GM12878 (cell line): ENCODE results near the gene C21orf58. TPM values are rescaled to one million over a fixed set of nuclear protein-coding genes. Genes with fewer than 3 reads are reported as not detected.

ENCODE experiments used
- ATAC-seq: fragments of 200-7000 bp; cut with Tn5 transposase; 3 replicates; pipeline ENCODE4 v1.9.1; 2020; ENCODE audit warnings: mild to moderate bottlenecking, moderate library complexity
- BruUV-seq: library from RNA; stranded (reverse); fragments of 400-500 nt; replicated peaks from 2 replicates; lab custom pipeline; 2021; lab: Mats Ljungman, UMichigan
- CTCF ChIA-PET: fragments of 300-600 bp; sonication (Branson Sonifier 250); formaldehyde crosslinking; extraction: SDS; loops from one replicate; lab custom pipeline; 2021; ENCODE audit warnings: inconsistent platforms; lab: Yijun Ruan, JAX
- POLR2A ChIA-PET: fragments of 350-600 bp; formaldehyde crosslinking; extraction: SDS; loops from one replicate; lab custom pipeline; 2021; ENCODE audit warnings: inconsistent platforms; lab: Charles Lee
- RAD21 ChIA-PET: fragments of 300-600 bp; sonication (Branson Sonifier 250); formaldehyde crosslinking; loops from one replicate; lab custom pipeline; 2023; ENCODE audit warnings: antibody characterized with exemption; ENCODE audit not compliant: unreplicated experiment; lab: Charles Lee
- SMC1A ChIA-PET: fragments of 300-600 bp; sonication (Branson Sonifier 250); formaldehyde crosslinking; loops from one replicate; lab custom pipeline; 2023; ENCODE audit not compliant: unreplicated experiment, uncharacterized antibody; lab: Charles Lee
- DNase-seq: peaks from one replicate; pipeline ENCODE4 v3.0.0-alpha.2; 2011; ENCODE audit warnings: low read depth, low spot score
- FAIRE-seq: peaks from 3 replicates; lab custom pipeline; 2011; peaks lifted over from hg19 to GRCh38; lab: Jason Lieb, UNC
- H2AFZ ChIP-seq: 2 replicates; pipeline ENCODE4 v1.6.0; 2011; ENCODE audit warnings: low read depth, low read length, control low read depth; ENCODE audit not compliant: control insufficient read depth
- H3K27ac ChIP-seq: 2 replicates; pipeline ENCODE4 v1.5.1; 2011; ENCODE audit warnings: control low read depth; ENCODE audit not compliant: control insufficient read depth, insufficient read depth
- H3K27me3 ChIP-seq, 2 experiments: replicated peaks in 1 of 2; 2 replicates each; pipeline versions ENCODE4 v1.6.0 to v1.6.1; 2011; ENCODE audit warnings: low read length in 1 of 2; ENCODE audit not compliant: control insufficient read depth in 2 of 2, insufficient read depth in 2 of 2
- H3K36me3 ChIP-seq, 2 experiments: 2 replicates each; pipeline ENCODE4 v1.5.1; 2011; ENCODE audit warnings: low read length in 1 of 2; ENCODE audit not compliant: control insufficient read depth in 2 of 2, insufficient read depth in 2 of 2
- H3K4me1 ChIP-seq: 2 replicates; pipeline ENCODE4 v1.6.1; 2011; ENCODE audit warnings: mild to moderate bottlenecking, low read length, moderate library complexity, mixed read lengths; ENCODE audit not compliant: control insufficient read depth, insufficient read depth
- H3K4me2 ChIP-seq: 2 replicates; pipeline ENCODE4 v1.6.0; 2011; ENCODE audit warnings: control low read depth; ENCODE audit not compliant: control insufficient read depth, insufficient read depth
- H3K4me3 ChIP-seq: fragments of 200-600 bp; sonication (generic); 2 replicates; pipeline ENCODE4 v1.5.1; 2016
- H3K79me2 ChIP-seq: 2 replicates; pipeline ENCODE4 v1.6.0; 2011; ENCODE audit warnings: low read length; ENCODE audit not compliant: control insufficient read depth, insufficient read depth
- H3K9ac ChIP-seq: 2 replicates; pipeline ENCODE4 v1.8.0; 2011; ENCODE audit warnings: low read length, control low read depth, mixed read lengths; ENCODE audit not compliant: control insufficient read depth, insufficient read depth
- H3K9me3 ChIP-seq: replicated peaks from 3 replicates; pipeline ENCODE4 v1.5.1; 2011; ENCODE audit warnings: mild to moderate bottlenecking, low read length; ENCODE audit not compliant: control insufficient read depth, insufficient read depth
- H4K20me1 ChIP-seq: 2 replicates; pipeline ENCODE4 v1.6.0; 2011; ENCODE audit not compliant: control insufficient read depth, insufficient read depth
- ASH2L ChIP-seq: fragments of 300-600, 200-600 bp; sonication (generic); IDR thresholded peaks from 2 replicates; pipeline ENCODE4 v1.6.1; 2017; ENCODE audit warnings: low read depth, mild to moderate bottlenecking, borderline replicate concordance
- ATF7 ChIP-seq: fragments of 450-650 bp; IDR thresholded peaks from 2 replicates; pipeline ENCODE4 v1.6.1; 2016; ENCODE audit warnings: low read depth, mild to moderate bottlenecking
- BRCA1 ChIP-seq: IDR thresholded peaks from 2 replicates; pipeline ENCODE4 v1.6.1; 2011; ENCODE audit warnings: low read depth, low read length, improper control_type of control experiment
- CHD1 ChIP-seq: IDR thresholded peaks from 2 replicates; pipeline ENCODE4 v1.6.1; 2012; ENCODE audit warnings: low read depth, low read length, improper control_type of control experiment
- HDAC6 ChIP-seq: fragments of 200-600 bp; sonication (generic); IDR thresholded peaks from one replicate; pipeline ENCODE4 v1.8.0; 2017; ENCODE audit warnings: antibody characterized with exemption; ENCODE audit not compliant: unreplicated experiment
- IRF4 ChIP-seq: IDR thresholded peaks from 2 replicates; pipeline ENCODE4 v1.6.1; 2011; ENCODE audit warnings: low read depth, low read length
- JUNB ChIP-seq: IDR thresholded peaks from 2 replicates; pipeline ENCODE4 v1.6.1; 2016; ENCODE audit warnings: antibody characterized with exemption, mild to moderate bottlenecking
- KLF5 ChIP-seq: fragments of 450-650 bp; IDR thresholded peaks from 2 replicates; pipeline ENCODE4 v1.6.1; 2014; ENCODE audit warnings: mild to moderate bottlenecking; ENCODE audit not compliant: partially characterized antibody
- MEF2A ChIP-seq: IDR thresholded peaks from 2 replicates; pipeline ENCODE4 v1.6.1; 2011; ENCODE audit warnings: low read depth, mild to moderate bottlenecking, low read length, moderate library complexity; ENCODE audit not compliant: insufficient read depth
- NFXL1 ChIP-seq: fragments of 450-650 bp; IDR thresholded peaks from 2 replicates; pipeline ENCODE4 v1.6.1; 2017; ENCODE audit warnings: antibody characterized with exemption, mild to moderate bottlenecking, borderline replicate concordance
- RAD21 ChIP-seq: IDR thresholded peaks from 2 replicates; pipeline ENCODE4 v1.6.1; 2011; ENCODE audit warnings: mild to moderate bottlenecking, low read depth, low read length, moderate library complexity; ENCODE audit not compliant: insufficient read depth
- SP1 ChIP-seq: IDR thresholded peaks from one replicate; pipeline ENCODE4 v1.6.1; 2011; ENCODE audit warnings: low read depth, low read length
- SUPT20H ChIP-seq: IDR thresholded peaks from 2 replicates; pipeline ENCODE4 v1.6.1; 2011; ENCODE audit warnings: low read depth, mild to moderate bottlenecking, low read length, moderate library complexity, borderline replicate concordance; ENCODE audit not compliant: control insufficient read depth
- TCF7 ChIP-seq: IDR thresholded peaks from 2 replicates; pipeline ENCODE4 v1.6.1; 2014; ENCODE audit warnings: antibody characterized with exemption, borderline replicate concordance
- YY1 ChIP-seq: IDR thresholded peaks from 2 replicates; pipeline ENCODE4 v1.6.1; 2011; ENCODE audit warnings: low read depth, mild to moderate bottlenecking, low read length
- ZNF622 ChIP-seq: fragments of 450-650 bp; IDR thresholded peaks from 2 replicates; pipeline ENCODE4 v1.6.1; 2017; ENCODE audit warnings: mild to moderate bottlenecking, inconsistent platforms
- WGBS: methylation state at CpG from one replicate; pipeline ENCODE4 v1.1.6; 2016; ENCODE audit warnings: low lambda C conversion rate; ENCODE audit not compliant: insufficient replicate concordance, insufficient coverage; ENCODE audit errors: missing lambda C conversion rate; 5-methylcytosine and 5-hydroxymethylcytosine counted together
- in situ Hi-C: fragments of 300-500 bp; cut with MboI; formaldehyde crosslinking; loops from 9 replicates; pipeline ENCODE4 v1.14.3; 2018; ENCODE audit warnings: mixed read lengths
- intact Hi-C: fragments of 100-400 bp; cut with micrococcal nuclease; formaldehyde crosslinking; loops from one replicate; pipeline ENCODE4 v1.14.2; 2022; ENCODE audit not compliant: unreplicated experiment
- polyA plus RNA-seq, 11 experiments: library from polyadenylated mRNA; depleted of rRNA in 4 of 11; unstranded in 6 of 11; stranded (reverse) in 5 of 11; fragments of >200 nt; fragmentation: Nextera tagmentation in 4 of 11; fragmentation: Illumina TruSeq in 1 of 11; extraction: Ambion mirVana in 4 of 11; extraction: Trizol in 1 of 11; gene quantifications; 1 replicate in 1 of 11; 2 replicates in 10 of 11; pipeline versions ENCODE4 v1.2.1 to v1.2.3, GENCODE V29; 2011 to 2016; ENCODE audit warnings: inconsistent platforms in 2 of 11, missing spikeins in 2 of 11, low read depth in 1 of 11
- total RNA-seq, 4 experiments: library from RNA; depleted of rRNA in 3 of 4; stranded (reverse); fragments of >200 nt in 3 of 4; fragmentation: Illumina TruSeq in 1 of 4; extraction: Trizol in 1 of 4; gene quantifications; 2 replicates each; pipeline versions ENCODE4 v1.2.1 to v1.2.3, GENCODE V29; 2013 to 2021
- TF ChIP-seq, protein P1 (sequence below): fragments of 450-650 bp; IDR thresholded peaks from 2 replicates; pipeline ENCODE4 v1.6.1; 2018; ENCODE audit warnings: mild to moderate bottlenecking, low read depth, moderate library complexity; ENCODE audit not compliant: partially characterized antibody
- TF ChIP-seq, protein P2 (sequence below): fragments of 450-650 bp; IDR thresholded peaks from 2 replicates; pipeline ENCODE4 v1.6.1; 2017; ENCODE audit warnings: low read depth, mild to moderate bottlenecking, moderate library complexity
- TF ChIP-seq, protein P3 (sequence below): IDR thresholded peaks from 2 replicates; pipeline ENCODE4 v1.6.1; 2011; ENCODE audit warnings: low read depth, low read length, improper control_type of control experiment, borderline replicate concordance
- TF ChIP-seq, protein P4 (sequence below): IDR thresholded peaks from 2 replicates; pipeline ENCODE4 v1.6.1; 2011; ENCODE audit warnings: low read depth, mild to moderate bottlenecking, low read length, moderate library complexity, borderline replicate concordance; ENCODE audit errors: extremely low read depth

The C21orf58 gene
- total and polyA plus RNA-seq, 10 of the 15 experiments (the other 5 are each of a cell fraction or from before 2014, with no cell fraction given), result 1.1 to 22.3 (median 11.8) TPM

DNA sequence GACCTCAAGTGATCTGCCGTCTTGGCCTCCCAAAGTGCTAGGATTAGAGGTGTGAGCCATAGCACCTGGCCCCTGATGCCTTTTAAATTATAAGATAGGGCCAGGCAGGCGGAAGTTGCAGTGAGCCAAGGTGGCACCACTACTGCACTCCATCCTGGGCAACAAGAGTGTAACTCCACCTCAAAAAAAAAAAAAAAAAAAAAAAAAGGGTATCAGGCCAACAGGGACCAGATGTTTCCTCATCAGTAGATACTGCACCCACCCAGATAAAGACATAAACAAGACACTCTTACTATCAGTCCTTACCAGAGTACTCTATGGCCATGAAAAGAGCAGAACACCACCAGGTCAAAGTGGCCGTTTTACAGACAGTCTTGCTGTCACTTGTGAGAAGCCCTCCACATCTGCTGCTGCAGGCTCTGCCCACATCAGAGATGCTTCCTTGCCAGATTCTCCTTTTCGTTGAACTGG is 3.3 kb downstream of the C21orf58 start:
- Histone ChIP-seq H3K9me3 (no peaks in the 10 kb centered on the region), H3K4me2 (peak overlapping the region; percentile 63), H3K4me1 (peaks cover 5% of the 10 kb centered on the region), H3K4me3 (peak overlapping the region; percentile 35; the same call in 1 of the 2 replicates), H3K27me3 (no peaks in the 10 kb centered on the region), H2AFZ (no peak overlapping the region), H3K27ac (no peak overlapping the region), H4K20me1 (no peaks in the 10 kb centered on the region), H3K9ac (no peak overlapping the region), H3K36me3 (peaks cover 0 to 3% of the 10 kb centered on the region in 2 experiments; a peak in 1 of 4 replicates), H3K79me2 (peaks cover 46% of the 10 kb centered on the region)
- WGBS, result 66% methylated on average over 4 of the region's 4 CpGs
- no peak for ATAC-seq
- POLR2A ChIA-PET, result no interaction called here
- intact Hi-C loops (loop anchor here (5.0 kb wide), 2 partner anchors 68 to 137 kb away; partner anchors contain the start of gene DIP2A), in situ Hi-C loops (no loop called here)
- BruUV-seq, result no TSS peak
- CTCF ChIA-PET, result no interaction called here
- no peak for FAIRE-seq
- RAD21 ChIA-PET, result no interaction called here
- no peak for TF ChIP-seq NFXL1
- TF ChIP-seq RAD21, result no peak
- TF ChIP-seq ATF7, result no peak
- TF ChIP-seq BRCA1, result no peak
- no peak for TF ChIP-seq IRF4
- TF ChIP-seq MEF2A, result no peak
- no peak for TF ChIP-seq ASH2L
- TF ChIP-seq TCF7, result no peak
- no peak for TF ChIP-seq ZNF622
- no peak for TF ChIP-seq HDAC6
- no peak for TF ChIP-seq SP1
- no peak for TF ChIP-seq YY1
- TF ChIP-seq, protein P1, sequence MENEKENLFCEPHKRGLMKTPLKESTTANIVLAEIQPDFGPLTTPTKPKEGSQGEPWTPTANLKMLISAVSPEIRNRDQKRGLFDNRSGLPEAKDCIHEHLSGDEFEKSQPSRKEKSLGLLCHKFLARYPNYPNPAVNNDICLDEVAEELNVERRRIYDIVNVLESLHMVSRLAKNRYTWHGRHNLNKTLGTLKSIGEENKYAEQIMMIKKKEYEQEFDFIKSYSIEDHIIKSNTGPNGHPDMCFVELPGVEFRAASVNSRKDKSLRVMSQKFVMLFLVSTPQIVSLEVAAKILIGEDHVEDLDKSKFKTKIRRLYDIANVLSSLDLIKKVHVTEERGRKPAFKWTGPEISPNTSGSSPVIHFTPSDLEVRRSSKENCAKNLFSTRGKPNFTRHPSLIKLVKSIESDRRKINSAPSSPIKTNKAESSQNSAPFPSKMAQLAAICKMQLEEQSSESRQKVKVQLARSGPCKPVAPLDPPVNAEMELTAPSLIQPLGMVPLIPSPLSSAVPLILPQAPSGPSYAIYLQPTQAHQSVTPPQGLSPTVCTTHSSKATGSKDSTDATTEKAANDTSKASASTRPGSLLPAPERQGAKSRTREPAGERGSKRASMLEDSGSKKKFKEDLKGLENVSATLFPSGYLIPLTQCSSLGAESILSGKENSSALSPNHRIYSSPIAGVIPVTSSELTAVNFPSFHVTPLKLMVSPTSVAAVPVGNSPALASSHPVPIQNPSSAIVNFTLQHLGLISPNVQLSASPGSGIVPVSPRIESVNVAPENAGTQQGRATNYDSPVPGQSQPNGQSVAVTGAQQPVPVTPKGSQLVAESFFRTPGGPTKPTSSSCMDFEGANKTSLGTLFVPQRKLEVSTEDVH, result no peak
- TF ChIP-seq, protein P2, sequence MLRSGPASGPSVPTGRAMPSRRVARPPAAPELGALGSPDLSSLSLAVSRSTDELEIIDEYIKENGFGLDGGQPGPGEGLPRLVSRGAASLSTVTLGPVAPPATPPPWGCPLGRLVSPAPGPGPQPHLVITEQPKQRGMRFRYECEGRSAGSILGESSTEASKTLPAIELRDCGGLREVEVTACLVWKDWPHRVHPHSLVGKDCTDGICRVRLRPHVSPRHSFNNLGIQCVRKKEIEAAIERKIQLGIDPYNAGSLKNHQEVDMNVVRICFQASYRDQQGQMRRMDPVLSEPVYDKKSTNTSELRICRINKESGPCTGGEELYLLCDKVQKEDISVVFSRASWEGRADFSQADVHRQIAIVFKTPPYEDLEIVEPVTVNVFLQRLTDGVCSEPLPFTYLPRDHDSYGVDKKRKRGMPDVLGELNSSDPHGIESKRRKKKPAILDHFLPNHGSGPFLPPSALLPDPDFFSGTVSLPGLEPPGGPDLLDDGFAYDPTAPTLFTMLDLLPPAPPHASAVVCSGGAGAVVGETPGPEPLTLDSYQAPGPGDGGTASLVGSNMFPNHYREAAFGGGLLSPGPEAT, result no peak
- TF ChIP-seq CHD1, result no peak
- TF ChIP-seq, protein P3, sequence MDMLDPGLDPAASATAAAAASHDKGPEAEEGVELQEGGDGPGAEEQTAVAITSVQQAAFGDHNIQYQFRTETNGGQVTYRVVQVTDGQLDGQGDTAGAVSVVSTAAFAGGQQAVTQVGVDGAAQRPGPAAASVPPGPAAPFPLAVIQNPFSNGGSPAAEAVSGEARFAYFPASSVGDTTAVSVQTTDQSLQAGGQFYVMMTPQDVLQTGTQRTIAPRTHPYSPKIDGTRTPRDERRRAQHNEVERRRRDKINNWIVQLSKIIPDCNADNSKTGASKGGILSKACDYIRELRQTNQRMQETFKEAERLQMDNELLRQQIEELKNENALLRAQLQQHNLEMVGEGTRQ, result no peak
- no peak for TF ChIP-seq JUNB
- TF ChIP-seq, protein P4, sequence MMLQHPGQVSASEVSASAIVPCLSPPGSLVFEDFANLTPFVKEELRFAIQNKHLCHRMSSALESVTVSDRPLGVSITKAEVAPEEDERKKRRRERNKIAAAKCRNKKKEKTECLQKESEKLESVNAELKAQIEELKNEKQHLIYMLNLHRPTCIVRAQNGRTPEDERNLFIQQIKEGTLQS, result no peak
- no peak for TF ChIP-seq KLF5
- no peak for TF ChIP-seq SUPT20H
- DNase-seq, result no peak
- SMC1A ChIA-PET, result interaction anchor here (1.1 kb wide), 1 partner anchor 177 kb away, joined by 3 read pairs; no protein-coding TSS in a partner anchor
